ENCODE measurements around the gene GPATCH4. TPM values are rescaled to one million over a fixed set of nuclear protein-coding genes. Genes with fewer than 3 reads are reported as not detected.
A peak's percentile ranks its signal among the peaks of the same experiment; 100 is the strongest.
"Not testable (repeated sequence)": the region's sequence is repeated elsewhere in the genome, so short reads cannot be mapped to it uniquely, and the experiment has no call there.

GPATCH4 gene
- total RNA-seq, 1 donor from 2014 or later: 17.9 TPM

DNA sequence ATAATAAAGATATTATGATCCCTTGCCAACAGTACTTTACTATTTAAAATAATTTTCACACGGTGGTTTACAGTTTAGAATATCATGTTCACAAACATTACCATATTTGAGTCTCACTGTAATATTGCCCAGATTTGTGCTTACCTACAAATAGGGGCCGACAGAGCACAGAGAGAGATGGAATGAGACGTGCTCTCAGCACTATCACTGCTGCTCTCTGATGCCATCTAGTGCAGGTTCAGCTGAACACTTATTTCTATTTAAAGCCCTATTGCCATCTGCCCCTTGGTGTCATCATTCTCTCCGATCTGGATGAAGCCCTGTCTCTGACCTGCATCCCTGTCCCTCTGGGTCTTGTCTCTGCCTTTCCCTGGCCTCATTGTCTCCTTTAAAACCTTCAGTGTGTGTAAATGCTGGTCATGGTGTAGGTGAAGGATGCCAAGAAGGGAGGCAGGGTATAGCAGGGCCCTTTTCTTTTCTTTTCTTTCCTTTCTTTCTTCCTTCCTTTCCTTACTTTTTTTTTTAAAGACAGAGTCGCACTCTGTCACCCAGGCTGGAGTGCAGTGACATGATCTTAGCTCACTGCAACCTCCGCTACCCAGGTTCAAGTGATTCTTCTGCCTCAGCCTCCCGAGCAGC lies 6.9 kb upstream of the GPATCH4 start:
- no peak for DNase-seq
- TF ChIP-seq, protein P1, sequence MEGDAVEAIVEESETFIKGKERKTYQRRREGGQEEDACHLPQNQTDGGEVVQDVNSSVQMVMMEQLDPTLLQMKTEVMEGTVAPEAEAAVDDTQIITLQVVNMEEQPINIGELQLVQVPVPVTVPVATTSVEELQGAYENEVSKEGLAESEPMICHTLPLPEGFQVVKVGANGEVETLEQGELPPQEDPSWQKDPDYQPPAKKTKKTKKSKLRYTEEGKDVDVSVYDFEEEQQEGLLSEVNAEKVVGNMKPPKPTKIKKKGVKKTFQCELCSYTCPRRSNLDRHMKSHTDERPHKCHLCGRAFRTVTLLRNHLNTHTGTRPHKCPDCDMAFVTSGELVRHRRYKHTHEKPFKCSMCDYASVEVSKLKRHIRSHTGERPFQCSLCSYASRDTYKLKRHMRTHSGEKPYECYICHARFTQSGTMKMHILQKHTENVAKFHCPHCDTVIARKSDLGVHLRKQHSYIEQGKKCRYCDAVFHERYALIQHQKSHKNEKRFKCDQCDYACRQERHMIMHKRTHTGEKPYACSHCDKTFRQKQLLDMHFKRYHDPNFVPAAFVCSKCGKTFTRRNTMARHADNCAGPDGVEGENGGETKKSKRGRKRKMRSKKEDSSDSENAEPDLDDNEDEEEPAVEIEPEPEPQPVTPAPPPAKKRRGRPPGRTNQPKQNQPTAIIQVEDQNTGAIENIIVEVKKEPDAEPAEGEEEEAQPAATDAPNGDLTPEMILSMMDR (IDR thresholded peaks at IDR 0.05): peak; percentile 71
- no peaks in the 10 kb centered on the region for H3K36me3 ChIP-seq
- H3K4me1 ChIP-seq: no peaks in the 10 kb centered on the region
- intact Hi-C loops (cut with DNase I): no loop called here
- H3K9me3 ChIP-seq: no peaks in the 10 kb centered on the region
- H3K27ac ChIP-seq: no peak overlapping the region
- peak; percentile 91 to 93 for ATAC-seq
- peaks cover 15% of the 10 kb centered on the region for H3K27me3 ChIP-seq (ENCODE audit: low read depth)
- no peak overlapping the region for H3K4me3 ChIP-seq

- H3K4me1 ChIP-seq; H3K4me3 ChIP-seq; H3K9me3 ChIP-seq; H3K27ac ChIP-seq; DNase-seq; intact Hi-C loops (cut with DNase I); H3K36me3 ChIP-seq; ATAC-seq: not testable (repeated sequence)
- H3K27me3 ChIP-seq (ENCODE audit: low read depth): peaks cover 15% of the 10 kb centered on the region
Measured at GRCh38 chr1:156607344-156607743, 6.1 kb upstream of the GPATCH4 start.

DNA sequence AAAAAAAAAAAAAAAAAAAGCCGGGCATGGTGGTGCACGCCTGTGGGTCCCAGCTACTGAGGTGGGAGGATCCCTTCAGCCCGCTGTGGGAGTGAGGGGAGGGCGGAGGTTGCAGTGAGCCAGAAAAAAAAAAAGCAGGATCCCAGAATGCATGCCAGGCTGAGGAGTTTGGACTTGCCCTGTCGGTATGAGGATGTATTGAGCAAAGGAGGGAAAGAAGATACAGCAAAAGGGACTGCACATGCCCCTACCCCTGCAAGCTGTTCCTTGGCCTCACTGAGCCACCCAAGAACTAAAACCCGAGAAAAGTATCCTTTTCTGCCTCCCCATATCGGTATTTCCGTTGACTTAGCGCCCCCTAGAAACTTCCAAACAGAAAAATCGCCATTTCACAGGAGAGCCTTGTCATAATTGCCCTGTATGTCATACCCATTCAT lies 1.3 kb upstream of the GPATCH4 start:
- DNase-seq (no peak), ATAC-seq (no peak)
- Histone ChIP-seq H3K36me3 (peaks cover 14% of the 10 kb centered on the region), H3K27ac (no peak overlapping the region), H3K9me3 (no peaks in the 10 kb centered on the region), H3K27me3 (ENCODE audit: low read depth) (no peaks in the 10 kb centered on the region), H3K4me3 (no peak overlapping the region), H3K4me1 (peaks cover 18% of the 10 kb centered on the region)
- intact Hi-C loops (cut with DNase I): no loop called here
- TF ChIP-seq, protein P1 (IDR thresholded peaks at IDR 0.05): peak; percentile 25

GRCh38 chr1:156601892-156602291 lies 613 bp upstream of the GPATCH4 start:
- no peaks in the 10 kb centered on the region for H3K9me3 ChIP-seq
- peaks cover 18% of the 10 kb centered on the region for H3K4me1 ChIP-seq
- intact Hi-C loops (cut with DNase I): no loop called here
- no peaks in the 10 kb centered on the region for H3K27me3 ChIP-seq (ENCODE audit: low read depth)
- peak overlapping the region; percentile 77 for H3K27ac ChIP-seq
- H3K4me3 ChIP-seq: peak overlapping the region; percentile 76
- TF ChIP-seq, protein P1 (IDR thresholded peaks at IDR 0.05): no peak
- H3K36me3 ChIP-seq: peaks cover 21% of the 10 kb centered on the region
- DNase-seq (no peak), ATAC-seq (peak in 1 of 2 donors; percentile 7)

DNA sequence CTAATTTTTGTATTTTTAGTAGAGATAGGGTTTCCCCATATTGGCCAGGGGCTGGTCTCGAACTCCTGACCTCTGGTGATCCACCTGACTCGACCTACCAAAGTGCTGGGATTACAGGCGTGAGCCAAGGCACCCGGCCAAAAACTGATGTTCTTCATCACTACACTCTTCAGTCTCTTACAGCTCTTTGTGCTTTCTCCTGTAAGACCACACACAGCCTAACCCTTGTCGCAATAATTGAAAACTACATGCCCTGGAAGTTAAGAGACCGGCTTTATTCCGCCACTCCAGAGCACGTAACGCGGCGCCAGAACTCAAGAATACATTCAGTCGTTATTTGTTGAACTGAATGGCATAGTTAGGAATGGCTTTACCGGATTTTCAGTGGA lies 552 bp downstream of the GPATCH4 start:
- Histone ChIP-seq H3K4me1 (peaks cover 18% of the 10 kb centered on the region), H3K27ac (peak overlapping the region; percentile 77), H3K9me3 (no peaks in the 10 kb centered on the region), H3K36me3 (peaks cover 33% of the 10 kb centered on the region), H3K27me3 (ENCODE audit: low read depth) (no peaks in the 10 kb centered on the region), H3K4me3 (peak overlapping the region; percentile 76)
- ATAC-seq (peak in 1 of 2 donors; percentile 18), DNase-seq (no peak)
- TF ChIP-seq, protein P1 (IDR thresholded peaks at IDR 0.05): no peak
- intact Hi-C loops (cut with DNase I): no loop called here

DNA sequence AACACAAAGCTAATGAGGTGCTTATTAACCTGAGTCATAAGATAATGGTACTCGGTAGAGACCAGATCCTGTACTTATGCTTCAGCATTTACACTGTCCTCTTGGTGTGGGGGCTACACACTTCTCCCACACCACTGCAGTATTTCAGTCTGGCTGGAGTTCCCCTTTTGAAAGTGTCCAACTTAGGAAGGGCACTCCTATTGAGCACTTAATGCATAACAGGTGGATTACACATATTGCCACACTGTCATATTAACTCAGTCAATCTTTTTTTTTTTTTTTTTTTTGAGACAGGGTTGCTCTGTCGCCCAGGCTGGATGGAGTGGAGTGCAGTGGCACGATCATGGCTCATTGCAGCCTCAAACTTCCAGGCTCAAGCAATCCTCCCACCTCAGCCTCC lies 1.5 kb downstream of the GPATCH4 start:
- H3K4me3 ChIP-seq: no peak overlapping the region
- H3K4me1 ChIP-seq: peaks cover 18% of the 10 kb centered on the region
- H3K36me3 ChIP-seq: peaks cover 42% of the 10 kb centered on the region
- peak in 1 of 2 donors; percentile 10 for ATAC-seq
- intact Hi-C loops (cut with DNase I): no loop called here
- H3K27ac ChIP-seq: no peak overlapping the region
- DNase-seq: no peak
- H3K27me3 ChIP-seq (ENCODE audit: low read depth): no peaks in the 10 kb centered on the region
- TF ChIP-seq, protein P1 (IDR thresholded peaks at IDR 0.05): no peak
- no peaks in the 10 kb centered on the region for H3K9me3 ChIP-seq

All from lower lobe of right lung (tissue), 2 donors.